H9 (cell line): ENCODE data around the gene MIOS. TPM values are rescaled to one million over a fixed set of nuclear protein-coding genes. Genes with fewer than 3 reads are reported as not detected.
"Not testable (repeated sequence)": the region's sequence is repeated elsewhere in the genome, so short reads cannot be mapped to it uniquely, and the experiment has no call there.

Experiments
- DNase-seq: peaks from one replicate; pipeline ENCODE4 v3.0.0-alpha.2; 2017
- H2AFZ ChIP-seq: one replicate; pipeline ENCODE4 v1.6.1; 2013; ENCODE audit warnings: mild to moderate bottlenecking, low read length, control low read depth, moderate library complexity
- H2AK5ac ChIP-seq: 2 replicates; pipeline ENCODE4 v1.6.1; 2013; ENCODE audit warnings: low read length, control low read depth, mixed read lengths; ENCODE audit not compliant: insufficient read length
- H2BK120ac ChIP-seq: one replicate; pipeline ENCODE4 v1.6.1; 2013; ENCODE audit warnings: low read depth, mild to moderate bottlenecking, low read length, control low read depth, inconsistent platforms; ENCODE audit not compliant: poor library complexity, severe bottlenecking
- H2BK12ac ChIP-seq: 2 replicates; pipeline ENCODE4 v1.6.1; 2013; ENCODE audit warnings: low read length, control low read depth, mixed read lengths, low read depth; ENCODE audit not compliant: insufficient read length
- H2BK15ac ChIP-seq: 2 replicates; pipeline ENCODE4 v1.6.1; 2013; ENCODE audit warnings: low read depth, low read length, control low read depth
- H2BK20ac ChIP-seq: one replicate; pipeline ENCODE4 v1.6.1; 2013; ENCODE audit warnings: low read depth, mild to moderate bottlenecking, low read length, control low read depth, inconsistent platforms; ENCODE audit not compliant: poor library complexity, severe bottlenecking
- H2BK5ac ChIP-seq: 2 replicates; pipeline ENCODE4 v1.6.1; 2013; ENCODE audit warnings: low read length, control low read depth, mixed read lengths; ENCODE audit not compliant: insufficient read length
- H3K14ac ChIP-seq: 2 replicates; pipeline ENCODE4 v1.6.1; 2013; ENCODE audit warnings: low read length, control low read depth; ENCODE audit not compliant: insufficient read depth
- H3K18ac ChIP-seq: 2 replicates; pipeline ENCODE4 v1.6.1; 2013; ENCODE audit warnings: low read depth, mild to moderate bottlenecking, mixed read lengths, low read length, control low read depth; ENCODE audit not compliant: insufficient read length
- H3K23ac ChIP-seq: 2 replicates; pipeline ENCODE4 v1.6.1; 2013; ENCODE audit warnings: low read length, control low read depth, mixed read lengths, low read depth; ENCODE audit not compliant: insufficient read length
- H3K23me2 ChIP-seq: 2 replicates; pipeline ENCODE4 v1.6.1; 2013; ENCODE audit warnings: low read depth, mild to moderate bottlenecking, mixed read lengths, low read length, control low read depth; ENCODE audit not compliant: insufficient read length, poor library complexity, severe bottlenecking
- H3K27ac ChIP-seq: 2 replicates; pipeline ENCODE4 v1.5.1; 2013; ENCODE audit warnings: low read length, control low read depth, mixed read lengths, low read depth; ENCODE audit not compliant: insufficient read length
- H3K27me3 ChIP-seq: 2 replicates; pipeline ENCODE4 v1.6.1; 2013; ENCODE audit warnings: low read length, control low read depth, inconsistent platforms; ENCODE audit not compliant: insufficient read depth
- H3K4ac ChIP-seq: 2 replicates; pipeline ENCODE4 v1.6.1; 2013; ENCODE audit warnings: low read depth, mild to moderate bottlenecking, control low read depth, inconsistent platforms, low read length, moderate library complexity
- H3K4me1 ChIP-seq: 2 replicates; pipeline ENCODE4 v1.6.1; 2013; ENCODE audit warnings: low read length, control low read depth, inconsistent platforms; ENCODE audit not compliant: insufficient read depth
- H3K4me2 ChIP-seq: 2 replicates; pipeline ENCODE4 v1.6.1; 2013; ENCODE audit warnings: low read length, control low read depth, mixed read lengths; ENCODE audit not compliant: insufficient read length, insufficient read depth
- H3K56ac ChIP-seq: 2 replicates; pipeline ENCODE4 v1.6.1; 2013; ENCODE audit warnings: low read depth, mild to moderate bottlenecking, mixed read lengths, low read length, control low read depth; ENCODE audit not compliant: insufficient read length
- H3K79me1 ChIP-seq: 2 replicates; pipeline ENCODE4 v1.6.1; 2013; ENCODE audit warnings: low read depth, mild to moderate bottlenecking, moderate library complexity, low read length, control low read depth, inconsistent platforms; ENCODE audit not compliant: insufficient read depth, poor library complexity, severe bottlenecking
- H3K79me2 ChIP-seq: 2 replicates; pipeline ENCODE4 v1.6.1; 2013; ENCODE audit warnings: low read length, control low read depth, inconsistent platforms; ENCODE audit not compliant: insufficient read depth
- H3K9ac ChIP-seq: 2 replicates; pipeline ENCODE4 v1.6.1; 2013; ENCODE audit warnings: low read length, control low read depth, mixed read lengths; ENCODE audit not compliant: insufficient read length; ENCODE audit errors: extremely low read depth
- H3K9me3 ChIP-seq: one replicate; pipeline ENCODE4 v1.6.1; 2013; ENCODE audit warnings: low read depth, low read length, inconsistent platforms; ENCODE audit not compliant: control insufficient read depth
- H3T11ph ChIP-seq: one replicate; pipeline ENCODE4 v1.6.1; 2013; ENCODE audit warnings: mild to moderate bottlenecking, low read length, control low read depth, inconsistent platforms
- H4K20me1 ChIP-seq: one replicate; pipeline ENCODE4 v1.6.1; 2013; ENCODE audit not compliant: control insufficient read depth, insufficient read length, insufficient read depth
- H4K5ac ChIP-seq: 2 replicates; pipeline ENCODE4 v1.6.1; 2013; ENCODE audit warnings: low read depth, mild to moderate bottlenecking, mixed read lengths, low read length, control low read depth; ENCODE audit not compliant: insufficient read length
- H4K8ac ChIP-seq: replicated peaks from 2 replicates; pipeline ENCODE4 v1.6.1; 2013; ENCODE audit warnings: low read length, control low read depth, mixed read lengths, low read depth; ENCODE audit not compliant: insufficient read length
- H4K91ac ChIP-seq: 2 replicates; pipeline ENCODE4 v1.6.1; 2013; ENCODE audit warnings: low read depth, mild to moderate bottlenecking, moderate library complexity, mixed read lengths, low read length, control low read depth; ENCODE audit not compliant: insufficient read length
- H3K27ac Mint-ChIP-seq, 3 experiments: 2 replicates in 2 of 3; 3 replicates in 1 of 3; pipeline ENCODE4 v1.8.0; 2020 to 2021; ENCODE audit warnings: mixed read lengths in 3 of 3, mild to moderate bottlenecking in 1 of 3, moderate library complexity in 1 of 3
- H3K27me3 Mint-ChIP-seq: 2 replicates; pipeline ENCODE4 v1.8.0; 2021; ENCODE audit warnings: low read depth, mild to moderate bottlenecking, moderate library complexity, mixed read lengths
- H3K36me3 Mint-ChIP-seq, 3 experiments: 2 replicates in 2 of 3; 3 replicates in 1 of 3; pipeline ENCODE4 v1.8.0; 2020 to 2021; ENCODE audit warnings: low read depth in 3 of 3, mixed read lengths in 3 of 3; ENCODE audit not compliant: insufficient read depth in 1 of 3
- H3K4me1 Mint-ChIP-seq, 2 experiments: 2 replicates each; pipeline ENCODE4 v1.8.0; 2020; ENCODE audit warnings: mixed read lengths in 2 of 2
- H3K4me3 Mint-ChIP-seq, 2 experiments: 2 replicates in 1 of 2; 3 replicates in 1 of 2; pipeline ENCODE4 v1.8.0; 2020 to 2021; ENCODE audit warnings: mild to moderate bottlenecking in 2 of 2, mixed read lengths in 2 of 2, moderate library complexity in 1 of 2
- H3K9me3 Mint-ChIP-seq, 2 experiments: 2 replicates in 1 of 2; 3 replicates in 1 of 2; pipeline ENCODE4 v1.8.0; 2020; ENCODE audit warnings: mild to moderate bottlenecking in 2 of 2, mixed read lengths in 2 of 2, moderate library complexity in 1 of 2
- CTCF ChIP-seq: fragments of 200-600 bp; sonication (generic); conservative IDR thresholded peaks from 3 replicates; pipeline ENCODE4 v1.8.0; 2021; ENCODE audit warnings: antibody characterized with exemption, mild to moderate bottlenecking
- WGBS: extraction: QIAGEN DNeasy Blood & Tissue Kit; methylation state at CpG from one replicate; pipeline ENCODE4 v1.1.7; 2013; ENCODE audit warnings: missing lambda C conversion rate, low lambda C conversion rate, mixed read lengths; ENCODE audit not compliant: insufficient read length; ENCODE audit errors: extremely low coverage; 5-methylcytosine and 5-hydroxymethylcytosine counted together
- total RNA-seq: library from RNA; stranded (reverse); gene quantifications from 2 replicates; pipeline ENCODE4 v1.2.1, GENCODE V29; 2021

The MIOS gene
- total RNA-seq, 1 experiment from 2014 or later, result 46.4 TPM

GRCh38 chr7:7654964-7655715 is 88.5 kb downstream of the MIOS start:
- H2BK12ac ChIP-seq, result no peak overlapping the region
- H3K9me3 ChIP-seq, result no peaks in the 10 kb centered on the region
- no peak overlapping the region for H3K9ac ChIP-seq
- H3K4me2 ChIP-seq, result no peak overlapping the region
- no peak overlapping the region for H3K27ac Mint-ChIP-seq
- no peak overlapping the region for H3K14ac ChIP-seq
- no peak overlapping the region for H2BK5ac ChIP-seq
- H3K4me1 ChIP-seq, result no peaks in the 10 kb centered on the region
- H3K27ac ChIP-seq, result no peak overlapping the region
- no CpG with 5 or more reads among the region's 4 CpGs for WGBS
- no peak overlapping the region for H3K56ac ChIP-seq
- no peak overlapping the region for H2BK120ac ChIP-seq
- TF ChIP-seq CTCF, result no peak
- H2AFZ ChIP-seq, result no peak overlapping the region
- H4K91ac ChIP-seq, result no peak overlapping the region
- H4K8ac ChIP-seq, result no peak overlapping the region
- no peak overlapping the region for H2BK20ac ChIP-seq
- H4K5ac ChIP-seq, result no peak overlapping the region
- H3K23me2 ChIP-seq, result no peaks in the 10 kb centered on the region
- H2AK5ac ChIP-seq, result no peak overlapping the region
- peaks cover 20 to 28% of the 10 kb centered on the region in 2 experiments for H3K9me3 Mint-ChIP-seq
- H3K27me3 Mint-ChIP-seq, result no peaks in the 10 kb centered on the region
- no peak overlapping the region for H3K18ac ChIP-seq
- H2BK15ac ChIP-seq, result no peak overlapping the region
- H4K20me1 ChIP-seq, result no peaks in the 10 kb centered on the region
- no peak for DNase-seq
- H3T11ph ChIP-seq, result no peak overlapping the region
- peaks cover 18 to 32% (median 22%) of the 10 kb centered on the region in 3 experiments for H3K36me3 Mint-ChIP-seq
- no peak overlapping the region for H3K4ac ChIP-seq
- peaks cover 8 to 17% of the 10 kb centered on the region in 2 experiments; a peak in 3 of 4 replicates for H3K4me1 Mint-ChIP-seq
- no peak overlapping the region for H3K23ac ChIP-seq
- H3K79me1 ChIP-seq, result peaks cover 4% of the 10 kb centered on the region
- no peaks in the 10 kb centered on the region; the same call in 1 of the 2 replicates for H3K79me2 ChIP-seq
- no peak overlapping the region for H3K4me3 Mint-ChIP-seq
- H3K27me3 ChIP-seq, result no peaks in the 10 kb centered on the region

DNA sequence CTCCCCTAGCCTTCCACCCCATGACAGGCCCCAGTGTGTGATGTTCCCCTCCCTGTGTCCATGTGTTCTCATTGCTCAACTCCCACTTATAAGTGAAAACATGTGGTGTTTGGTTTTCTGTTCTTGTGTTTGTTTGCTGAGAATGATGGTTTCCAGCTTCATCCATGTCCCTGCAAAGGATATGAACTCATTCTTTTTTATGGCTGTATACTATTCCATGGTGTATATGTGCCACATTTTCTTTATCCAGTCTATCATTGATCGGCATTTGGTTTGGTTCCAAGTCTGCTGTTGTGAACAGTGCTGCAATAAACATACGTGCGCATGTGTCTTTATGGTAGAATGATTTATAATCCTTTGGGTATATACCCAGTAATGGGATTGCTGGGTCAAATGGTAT is 89.8 kb downstream of the MIOS start:
- no CpG with 5 or more reads among the region's 3 CpGs for WGBS
- H3K4me1 ChIP-seq, H2BK120ac ChIP-seq, H3K4ac ChIP-seq, H3K79me2 ChIP-seq, H3K14ac ChIP-seq, H3K27ac Mint-ChIP-seq, H4K8ac ChIP-seq, H4K91ac ChIP-seq, H3K9ac ChIP-seq, H3K27me3 ChIP-seq, H3K23me2 ChIP-seq, H2BK20ac ChIP-seq, H4K20me1 ChIP-seq, H2BK12ac ChIP-seq, H2AFZ ChIP-seq, DNase-seq, H3K18ac ChIP-seq, H3K27ac ChIP-seq, H2AK5ac ChIP-seq, H3K4me2 ChIP-seq, H2BK5ac ChIP-seq, H3T11ph ChIP-seq, H3K23ac ChIP-seq, H4K5ac ChIP-seq, H3K79me1 ChIP-seq, H2BK15ac ChIP-seq, H3K27me3 Mint-ChIP-seq, H3K4me3 Mint-ChIP-seq, H3K9me3 ChIP-seq, H3K56ac ChIP-seq: not testable (repeated sequence)
- Mint-ChIP-seq H3K9me3 (peaks cover 20 to 28% of the 10 kb centered on the region in 2 experiments), H3K36me3 (peaks cover 18 to 32% (median 22%) of the 10 kb centered on the region in 3 experiments), H3K4me1 (peaks cover 8 to 16% of the 10 kb centered on the region in 2 experiments; a peak in 3 of 4 replicates)
